HL-60/S4 treated with retinoic acid at 250 ng/mL for 4 days and 3 days (cell line): Measurements from ENCODE around the gene INTS6L.
"Not testable (repeated sequence)": the region's sequence is repeated elsewhere in the genome, so short reads cannot be mapped to it uniquely, and the experiment has no call there.

ENCODE experiments used
- in situ Hi-C: fragments of 300-500 bp; cut with MboI; formaldehyde crosslinking; loops from 2 replicates; pipeline ENCODE4 v1.7.0; 2022; ENCODE audit warnings: low sequenced_read_pairs

The INTS6L gene

DNA sequence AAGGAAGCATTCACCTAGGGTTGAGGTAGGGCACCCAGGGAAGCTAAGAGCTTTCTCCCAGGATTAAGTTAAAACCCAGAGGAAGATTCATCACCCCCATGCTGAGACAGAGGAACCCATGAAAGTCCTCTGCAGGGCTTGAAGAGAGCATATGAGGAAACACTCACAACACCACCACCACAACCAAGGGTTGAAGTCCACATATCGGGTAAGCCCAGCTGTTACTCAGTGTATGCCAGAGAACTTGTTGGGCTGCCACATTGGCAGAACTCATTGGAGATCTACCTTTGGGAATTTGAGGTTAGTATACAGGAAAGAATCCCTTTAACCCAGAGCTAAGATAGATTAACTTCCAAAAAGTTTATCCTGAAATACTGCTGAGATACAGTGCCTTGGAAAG lies 75.1 kb downstream of the INTS6L start:
- in situ Hi-C loops: no loop called here

DNA sequence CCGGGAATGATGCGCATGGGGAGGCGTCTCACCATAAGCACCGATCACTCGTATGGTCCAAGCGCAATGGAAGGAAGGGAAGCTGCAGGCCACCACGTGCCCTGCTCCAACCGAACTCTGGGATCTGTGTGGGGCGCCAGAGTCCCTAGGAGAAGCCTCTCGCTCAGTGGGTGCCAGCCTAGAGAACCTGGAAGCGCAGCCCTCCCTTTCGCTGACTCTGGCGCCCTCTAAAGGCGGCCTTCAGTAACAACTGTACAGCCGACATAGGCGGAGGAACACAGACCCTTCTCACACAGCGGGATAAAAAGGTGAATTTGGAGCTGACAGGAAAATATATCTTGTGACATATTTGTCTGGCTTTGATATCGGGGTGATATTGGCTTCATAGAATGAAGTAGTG lies 76.0 kb downstream of the INTS6L start:
- in situ Hi-C loops: no loop called here

DNA sequence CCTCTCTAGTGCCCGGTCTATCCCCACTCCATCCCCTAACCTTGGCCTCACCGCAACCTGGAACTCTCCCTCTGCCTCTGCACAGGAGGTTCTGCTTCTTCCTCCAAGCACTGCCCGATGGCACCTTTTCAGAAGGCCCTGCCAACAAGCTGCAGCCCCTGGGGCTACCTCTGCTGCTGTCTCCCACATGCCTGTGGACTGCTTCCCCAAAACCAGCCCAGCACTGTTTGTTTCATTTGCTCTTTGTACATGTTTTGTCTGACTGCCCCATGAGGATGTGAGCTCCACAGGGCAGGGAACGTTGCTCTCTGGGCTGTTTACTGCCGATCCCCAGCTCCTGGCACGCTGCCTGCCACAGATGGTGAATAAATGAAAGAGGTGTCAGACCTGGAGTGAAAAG lies 85.4 kb downstream of the INTS6L start:
- in situ Hi-C loops: no loop called here

DNA sequence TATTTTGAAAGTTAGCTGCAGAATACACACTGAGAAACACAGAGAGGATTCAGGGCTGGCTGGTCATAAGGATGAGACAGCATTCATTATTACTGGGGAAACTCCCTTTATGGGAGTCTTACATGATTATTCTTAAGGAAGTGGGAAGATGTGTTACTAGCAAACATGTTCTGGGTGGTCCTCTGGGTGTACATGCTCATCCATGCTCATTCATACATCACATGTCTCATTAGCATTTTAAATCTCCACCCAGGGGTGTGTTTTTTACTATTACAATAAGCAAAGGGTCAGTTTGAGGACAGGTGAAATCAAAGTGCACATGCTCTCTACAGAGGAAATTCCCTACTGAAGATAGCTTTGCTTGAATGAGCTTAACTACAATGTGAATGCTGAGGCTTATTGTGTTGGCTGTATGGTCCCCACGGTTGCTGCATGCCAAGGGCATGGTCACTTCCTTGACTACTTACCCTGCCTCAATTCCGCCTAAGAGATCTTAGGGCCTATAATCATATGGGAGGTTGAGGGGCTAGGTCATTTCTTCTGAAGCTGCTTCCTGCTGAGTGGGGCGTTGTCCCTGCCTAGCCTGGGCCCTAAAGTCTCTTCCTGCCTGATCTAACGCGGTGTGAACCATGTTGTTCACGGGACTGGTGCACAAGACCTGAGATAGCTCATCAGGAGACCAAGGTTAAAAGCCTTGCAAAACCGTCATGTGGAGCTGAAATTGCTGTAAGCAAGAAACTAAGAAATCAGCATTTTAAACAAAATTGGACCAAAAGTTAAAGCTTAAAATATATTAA lies 104.1 kb downstream of the INTS6L start:
- in situ Hi-C loops: not testable (repeated sequence)

DNA sequence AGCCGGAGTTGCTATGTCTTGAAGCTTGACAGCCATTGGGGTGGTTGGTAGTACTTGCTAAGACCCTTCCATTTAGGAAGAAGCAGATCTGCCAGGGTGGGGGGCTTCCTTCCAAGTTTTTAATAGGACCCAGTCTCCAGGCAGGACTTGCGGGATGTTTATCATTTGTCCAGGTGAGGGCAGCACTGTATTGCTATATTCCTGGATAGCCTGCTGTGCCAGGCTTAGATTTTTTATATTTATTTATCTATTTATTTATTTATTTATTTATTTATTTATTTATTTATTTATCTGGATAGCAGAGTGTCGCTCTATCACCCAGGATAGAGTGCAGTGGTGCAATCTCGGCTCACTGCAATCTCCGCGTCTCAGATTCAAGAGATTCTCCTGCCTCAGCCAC lies 105.5 kb downstream of the INTS6L start:
- in situ Hi-C loops: no loop called here

DNA sequence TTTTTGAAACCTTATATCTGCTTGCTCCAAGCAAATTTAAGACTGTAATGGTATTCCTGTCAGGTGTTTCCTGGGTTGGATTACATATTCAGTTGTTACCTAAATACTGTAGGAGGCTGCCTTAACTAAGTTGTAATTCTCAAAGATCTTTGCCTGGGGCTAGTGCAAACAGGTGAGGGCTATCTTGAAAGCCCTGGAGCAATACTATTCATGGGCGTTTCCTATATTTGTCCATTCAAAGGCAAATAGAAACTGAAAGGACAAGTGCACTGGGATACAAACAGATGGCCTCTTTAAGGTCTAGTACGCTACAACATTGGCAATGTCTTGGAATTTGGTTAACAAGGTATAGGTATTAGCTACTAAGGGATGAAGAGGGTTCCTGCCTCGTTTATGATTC lies 108.9 kb downstream of the INTS6L start:
- in situ Hi-C loops: no loop called here
